ENCODE data around the gene GOLPH3. TPM values are rescaled to one million over a fixed set of nuclear protein-coding genes. Genes with fewer than 3 reads are reported as not detected.

Gene GOLPH3
- total RNA-seq, 6 experiments from 2014 or later = 86.3 to 97.0 (median 93.8) TPM

GRCh38 chr5:32153723-32154122 is 20.4 kb downstream of the GOLPH3 start:
- Mint-ChIP-seq H3K4me1 (ENCODE audit: low read depth) (peaks cover 46% of the 10 kb centered on the region), H3K4me3 (no peak overlapping the region), H3K27ac (peak overlapping the region; percentile 54), H3K27me3 (ENCODE audit: insufficient read depth) (no peaks in the 10 kb centered on the region), H3K9me3 (no peaks in the 10 kb centered on the region), H3K36me3 (ENCODE audit: low read depth) (peaks cover 16% of the 10 kb centered on the region)
- DNase-seq = no peak
- TF ChIP-seq CTCF (IDR thresholded peaks at IDR 0.05) = no peak

- no peak overlapping the region for H3K4me3 Mint-ChIP-seq
- H3K27me3 Mint-ChIP-seq (ENCODE audit: insufficient read depth) = no peaks in the 10 kb centered on the region
- H3K36me3 Mint-ChIP-seq (ENCODE audit: low read depth) = peaks cover 16% of the 10 kb centered on the region
- DNase-seq = no peak
- no peaks in the 10 kb centered on the region for H3K9me3 Mint-ChIP-seq
- no peak for TF ChIP-seq CTCF (IDR thresholded peaks at IDR 0.05)
- H3K4me1 Mint-ChIP-seq (ENCODE audit: low read depth) = peaks cover 61% of the 10 kb centered on the region
- H3K27ac Mint-ChIP-seq = no peak overlapping the region
Observed at GRCh38 chr5:32151198-32151597, 22.9 kb downstream of the GOLPH3 start.

GRCh38 chr5:32150366-32150765 is 23.8 kb downstream of the GOLPH3 start:
- Mint-ChIP-seq H3K4me3 (no peak overlapping the region), H3K4me1 (ENCODE audit: low read depth) (peaks cover 68% of the 10 kb centered on the region), H3K36me3 (ENCODE audit: low read depth) (peaks cover 16% of the 10 kb centered on the region), H3K27ac (no peak overlapping the region), H3K9me3 (no peaks in the 10 kb centered on the region), H3K27me3 (ENCODE audit: insufficient read depth) (no peaks in the 10 kb centered on the region)
- DNase-seq = no peak
- TF ChIP-seq CTCF (IDR thresholded peaks at IDR 0.05) = no peak

- Mint-ChIP-seq H3K27me3 (ENCODE audit: insufficient read depth) (no peaks in the 10 kb centered on the region), H3K4me3 (no peak overlapping the region), H3K36me3 (ENCODE audit: low read depth) (peaks cover 15% of the 10 kb centered on the region), H3K9me3 (no peaks in the 10 kb centered on the region), H3K27ac (no peak overlapping the region), H3K4me1 (ENCODE audit: low read depth) (peaks cover 70% of the 10 kb centered on the region)
- TF ChIP-seq CTCF (IDR thresholded peaks at IDR 0.05) = no peak
- no peak for DNase-seq
Observed at GRCh38 chr5:32147959-32148358, 26.2 kb downstream of the GOLPH3 start.

- no peak for TF ChIP-seq CTCF (IDR thresholded peaks at IDR 0.05)
- no peak for DNase-seq
Observed at GRCh38 chr5:32147236-32147635, 26.9 kb downstream of the GOLPH3 start.

GRCh38 chr5:32145378-32145777 is 28.7 kb downstream of the GOLPH3 start:
- Mint-ChIP-seq H3K4me3 (no peak overlapping the region), H3K9me3 (no peaks in the 10 kb centered on the region), H3K27ac (no peak overlapping the region), H3K4me1 (ENCODE audit: low read depth) (peaks cover 54% of the 10 kb centered on the region), H3K27me3 (ENCODE audit: insufficient read depth) (no peaks in the 10 kb centered on the region), H3K36me3 (ENCODE audit: low read depth) (peaks cover 16% of the 10 kb centered on the region)
- DNase-seq = no peak
- TF ChIP-seq CTCF (IDR thresholded peaks at IDR 0.05) = no peak

More at GRCh38 chr5:32147236-32147635, 26.9 kb downstream of the GOLPH3 start:
- peaks cover 66% of the 10 kb centered on the region for H3K4me1 Mint-ChIP-seq (ENCODE audit: low read depth)
- H3K36me3 Mint-ChIP-seq (ENCODE audit: low read depth) = peaks cover 16% of the 10 kb centered on the region
- H3K27me3 Mint-ChIP-seq (ENCODE audit: insufficient read depth) = no peaks in the 10 kb centered on the region
- no peak overlapping the region for H3K4me3 Mint-ChIP-seq
- H3K9me3 Mint-ChIP-seq = no peaks in the 10 kb centered on the region
- no peak overlapping the region for H3K27ac Mint-ChIP-seq
